Skeletal muscle cell (primary cell): ENCODE measurements around the gene UBR1.
A peak's percentile ranks its signal among the peaks of the same experiment; 100 is the strongest.
"Not testable (repeated sequence)": the region's sequence is repeated elsewhere in the genome, so short reads cannot be mapped to it uniquely, and the experiment has no call there.

Experiments used
- DNase-seq: peaks from one replicate; pipeline ENCODE4 v3.0.0-alpha.2; 2010; ENCODE audit warnings: low read depth
- H3K4me3 ChIP-seq: 2 replicates; pipeline ENCODE4 v1.5.1; 2011; ENCODE audit warnings: low read depth, mild to moderate bottlenecking, control low read depth, low read length, moderate library complexity

The UBR1 gene

GRCh38 chr15:42996871-42997270 is 109.0 kb downstream of the UBR1 start:
- no peak overlapping the region for H3K4me3 ChIP-seq
- DNase-seq = no peak

GRCh38 chr15:42994546-42994945 is 111.3 kb downstream of the UBR1 start:
- H3K4me3 ChIP-seq = no peak overlapping the region
- peak; percentile 26 for DNase-seq

- no peak overlapping the region for H3K4me3 ChIP-seq
- DNase-seq = no peak
These were observed 113.2 kb downstream of the UBR1 start for GRCh38 chr15:42992626-42993025.

GRCh38 chr15:42986693-42987342 is 119.0 kb downstream of the UBR1 start:
- DNase-seq = no peak
- H3K4me3 ChIP-seq = no peak overlapping the region

GRCh38 chr15:42984493-42985034 is 121.3 kb downstream of the UBR1 start:
- no peak for DNase-seq
- no peak overlapping the region for H3K4me3 ChIP-seq

GRCh38 chr15:42979113-42979512 is 126.7 kb downstream of the UBR1 start:
- H3K4me3 ChIP-seq, DNase-seq: not testable (repeated sequence)

GRCh38 chr15:42974202-42974862 is 131.5 kb downstream of the UBR1 start:
- no peak overlapping the region for H3K4me3 ChIP-seq
- no peak for DNase-seq

GRCh38 chr15:42973114-42973513 is 132.7 kb downstream of the UBR1 start:
- no peak overlapping the region for H3K4me3 ChIP-seq
- DNase-seq = no peak

GRCh38 chr15:42971830-42972229 is 134.0 kb downstream of the UBR1 start:
- DNase-seq = no peak
- no peak overlapping the region for H3K4me3 ChIP-seq

- DNase-seq = no peak
- H3K4me3 ChIP-seq = no peak overlapping the region
These were observed 141.4 kb downstream of the UBR1 start for GRCh38 chr15:42964476-42964875.

- DNase-seq = peak; percentile 19
- no peak overlapping the region for H3K4me3 ChIP-seq
These were observed 150.3 kb downstream of the UBR1 start for GRCh38 chr15:42955518-42955917.

- DNase-seq = no peak
- H3K4me3 ChIP-seq = no peak overlapping the region
These were observed 151.5 kb downstream of the UBR1 start for GRCh38 chr15:42954291-42954690.

- H3K4me3 ChIP-seq, DNase-seq: not testable (repeated sequence)
These were observed 156.9 kb downstream of the UBR1 start for GRCh38 chr15:42948898-42949297.

- DNase-seq = no peak
- no peak overlapping the region for H3K4me3 ChIP-seq
These were observed 165.3 kb downstream of the UBR1 start for GRCh38 chr15:42940527-42940926.

- DNase-seq = no peak
- H3K4me3 ChIP-seq = no peak overlapping the region
These were observed 166.0 kb downstream of the UBR1 start for GRCh38 chr15:42939841-42940240.

- H3K4me3 ChIP-seq = no peak overlapping the region
- DNase-seq = no peak
These were observed 168.7 kb downstream of the UBR1 start for GRCh38 chr15:42937143-42937542.

GRCh38 chr15:42933886-42934667 is 171.8 kb downstream of the UBR1 start:
- DNase-seq = no peak
- H3K4me3 ChIP-seq = no peak overlapping the region

GRCh38 chr15:42932833-42933515 is 172.9 kb downstream of the UBR1 start:
- no peak for DNase-seq
- no peak overlapping the region for H3K4me3 ChIP-seq

- H3K4me3 ChIP-seq = no peak overlapping the region
- DNase-seq = no peak
These were observed 173.9 kb downstream of the UBR1 start for GRCh38 chr15:42931702-42932486.
